Activated CD4-positive, alpha-beta T cell treated with anti-CD3 and anti-CD28 coated beads for 36 hours (primary cell): ENCODE results near the gene PVRIG. TPM values are rescaled to one million over a fixed set of nuclear protein-coding genes. Genes with fewer than 3 reads are reported as not detected.
"Not testable (repeated sequence)": the region's sequence is repeated elsewhere in the genome, so short reads cannot be mapped to it uniquely, and the experiment has no call there.

Experiments
- ATAC-seq: fragments of 200-7000 bp; cut with Tn5 transposase; one replicate; pipeline ENCODE4 v1.10.0; 2021; ENCODE audit warnings: mild to moderate bottlenecking, moderate library complexity
- CTCF ChIA-PET: fragments of 350-600 bp; sonication (Branson Sonifier 250); formaldehyde crosslinking; loops from one replicate; lab custom pipeline; 2021; ENCODE audit warnings: antibody characterized with exemption; lab: Charles Lee
- POLR2A ChIA-PET: fragments of 350-600 bp; sonication (Branson Sonifier 250); formaldehyde crosslinking; loops from one replicate; lab custom pipeline; 2021; ENCODE audit warnings: antibody characterized with exemption, inconsistent platforms; lab: Charles Lee
- DNase-seq: peaks from one replicate; pipeline ENCODE4 v3.0.0-alpha.2; 2020
- H3K27ac Mint-ChIP-seq: one replicate; pipeline ENCODE4 v1.8.0; 2021; ENCODE audit warnings: mixed read lengths
- H3K27me3 Mint-ChIP-seq: one replicate; pipeline ENCODE4 v1.8.0; 2021; ENCODE audit warnings: mixed read lengths
- H3K36me3 Mint-ChIP-seq: one replicate; pipeline ENCODE4 v1.8.0; 2021; ENCODE audit warnings: low read depth, mixed read lengths
- H3K4me1 Mint-ChIP-seq: one replicate; pipeline ENCODE4 v1.8.0; 2021; ENCODE audit warnings: mixed read lengths
- H3K4me3 Mint-ChIP-seq: one replicate; pipeline ENCODE4 v1.8.0; 2021; ENCODE audit warnings: mild to moderate bottlenecking, moderate library complexity, mixed read lengths
- H3K9me3 Mint-ChIP-seq: one replicate; pipeline ENCODE4 v1.8.0; 2021; ENCODE audit warnings: low read depth, mixed read lengths
- intact Hi-C, 2 experiments: fragments of 100-400 bp; cut with DNase I in 1 of 2; cut with micrococcal nuclease in 1 of 2; formaldehyde crosslinking; loops; one replicate each; pipeline versions ENCODE4 v1.14.2 to v1.15.1; 2022 to 2024; cut with DNase I, micrococcal nuclease
- total RNA-seq, 2 experiments: library from RNA; stranded (reverse); gene quantifications; one replicate each; pipeline ENCODE4 v1.2.3, GENCODE V29; 2021

PVRIG gene
- total RNA-seq, 2 experiments from 2014 or later = 26.9 to 27.7 TPM

DNA sequence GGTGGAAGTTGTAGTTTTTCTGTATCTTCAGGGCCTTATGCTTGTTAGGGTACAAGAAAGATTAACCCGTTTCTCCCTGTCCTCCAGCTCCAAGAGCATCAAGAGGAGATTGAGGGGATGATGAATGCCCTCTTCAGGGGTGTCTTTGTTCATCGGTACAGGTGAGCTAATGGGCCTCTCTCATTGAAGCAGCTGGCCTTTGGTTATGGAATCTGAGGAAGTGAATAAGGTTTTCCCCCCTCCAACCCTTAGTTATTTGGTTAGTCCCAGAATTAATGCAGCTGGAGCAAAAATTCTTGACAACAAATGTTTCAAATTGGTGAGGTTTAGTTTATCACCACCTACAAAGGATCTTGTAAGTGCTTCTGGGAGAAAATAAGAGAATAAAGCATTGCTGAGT, 24.5 kb upstream of the PVRIG start:
- ChIA-PET CTCF (interaction anchor here (0.7 to 1.3 kb wide), 3 partner anchors 9 to 66 kb away, joined by 3 to 16 read pairs (median 3); no protein-coding TSS in a partner anchor), POLR2A (no interaction called here)
- ATAC-seq (no peak), DNase-seq (no peak)
- peaks cover 42% of the 10 kb centered on the region for H3K4me1 Mint-ChIP-seq
- peak overlapping the region; percentile 4 for H3K27ac Mint-ChIP-seq
- H3K36me3 Mint-ChIP-seq = peaks cover 2% of the 10 kb centered on the region
- intact Hi-C loops = no loop called here
- H3K4me3 Mint-ChIP-seq = no peak overlapping the region
- H3K9me3 Mint-ChIP-seq = no peaks in the 10 kb centered on the region
- H3K27me3 Mint-ChIP-seq = no peaks in the 10 kb centered on the region

DNA sequence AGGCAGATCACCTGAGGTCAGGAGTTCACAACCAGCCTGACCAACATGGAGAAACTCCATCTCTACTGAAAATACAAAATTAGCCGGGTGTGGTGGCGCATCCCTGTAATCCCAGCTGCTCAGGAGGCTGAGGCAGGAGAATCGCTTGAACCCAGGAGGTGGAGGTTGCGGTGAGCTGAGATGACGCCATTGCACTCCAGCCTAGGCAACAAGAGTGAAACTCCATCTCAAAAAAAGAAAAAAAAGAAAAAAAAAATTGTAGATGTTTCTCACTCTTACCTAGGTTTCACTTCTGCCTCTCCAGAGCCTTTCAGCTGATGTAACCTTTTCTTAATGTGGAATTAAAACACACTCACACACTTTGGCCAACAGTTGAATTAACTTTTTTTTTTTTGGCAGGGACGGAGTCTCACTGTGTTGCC, 23.8 kb upstream of the PVRIG start:
- Mint-ChIP-seq H3K4me1 (peaks cover 39% of the 10 kb centered on the region), H3K27ac (peak overlapping the region; percentile 4)
- H3K36me3 Mint-ChIP-seq, H3K9me3 Mint-ChIP-seq, H3K4me3 Mint-ChIP-seq, H3K27me3 Mint-ChIP-seq, POLR2A ChIA-PET, intact Hi-C loops, DNase-seq: not testable (repeated sequence)
- peak; percentile 21 for ATAC-seq
- CTCF ChIA-PET = interaction anchor here (0.9 to 1.3 kb wide), 3 partner anchors 13 to 65 kb away, joined by 3 to 16 read pairs (median 3); no protein-coding TSS in a partner anchor

DNA sequence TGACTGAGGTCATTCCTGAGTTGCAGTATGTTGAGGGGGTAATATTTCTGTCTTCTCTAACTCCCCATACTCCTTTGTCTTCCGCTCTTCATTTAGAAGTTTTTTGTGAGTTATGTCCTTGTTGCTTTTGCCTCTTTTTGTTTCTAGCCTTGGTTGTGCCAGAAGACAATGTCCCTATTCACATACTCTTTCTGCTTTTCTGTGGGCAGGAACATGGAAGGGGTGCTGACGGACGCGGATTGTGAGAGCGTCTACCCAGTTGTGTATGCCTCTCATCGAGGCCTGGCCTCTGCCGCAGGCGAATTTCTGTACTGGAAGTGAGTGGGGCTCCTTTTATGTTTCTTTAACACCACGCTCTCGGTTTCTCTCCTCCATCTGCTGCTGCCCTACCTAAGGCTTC, 21.5 kb upstream of the PVRIG start:
- POLR2A ChIA-PET = no interaction called here

DNA sequence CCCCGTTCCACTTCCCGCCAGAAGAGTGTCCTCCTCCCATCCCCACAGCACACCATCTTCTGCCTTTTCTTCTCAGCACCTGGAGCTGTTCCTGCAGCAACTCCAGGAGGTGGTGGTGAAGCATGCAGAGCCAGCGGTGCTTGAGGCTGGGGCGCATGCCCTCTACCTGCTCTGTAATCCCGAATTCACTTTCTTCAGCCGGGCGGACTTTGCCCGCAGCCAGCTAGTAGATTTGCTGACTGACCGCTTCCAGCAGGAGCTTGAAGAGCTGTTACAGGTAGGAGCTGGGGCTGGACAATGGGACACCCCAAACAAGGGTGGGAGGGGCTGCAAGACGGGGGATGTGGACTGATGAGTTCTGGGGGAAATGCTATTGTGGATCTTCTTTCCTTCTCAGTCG, 19.1 kb upstream of the PVRIG start:
- Mint-ChIP-seq H3K27ac (no peak overlapping the region), H3K9me3 (no peaks in the 10 kb centered on the region), H3K4me3 (no peak overlapping the region), H3K27me3 (no peaks in the 10 kb centered on the region), H3K36me3 (no peaks in the 10 kb centered on the region), H3K4me1 (peaks cover 10% of the 10 kb centered on the region)
- ChIA-PET CTCF (interaction anchor here (0.7 to 1.6 kb wide), 2 partner anchors 10 to 11 kb away, joined by 3 to 7 read pairs; no protein-coding TSS in a partner anchor), POLR2A (no interaction called here)
- ATAC-seq (no peak), DNase-seq (no peak)
- intact Hi-C loops = no loop called here

More for the DNA sequence above, 21.5 kb upstream of the PVRIG start:
- Mint-ChIP-seq H3K4me3 (no peak overlapping the region), H3K9me3 (no peaks in the 10 kb centered on the region), H3K27ac (no peak overlapping the region), H3K4me1 (peaks cover 20% of the 10 kb centered on the region), H3K36me3 (peaks cover 2% of the 10 kb centered on the region), H3K27me3 (no peaks in the 10 kb centered on the region)
- no peak for ATAC-seq
- intact Hi-C loops = no loop called here
- DNase-seq = no peak
- CTCF ChIA-PET = interaction anchor here (1.1 to 1.7 kb wide), 3 partner anchors 8 to 31 kb away, joined by 3 to 6 read pairs (median 3); no protein-coding TSS in a partner anchor

DNA sequence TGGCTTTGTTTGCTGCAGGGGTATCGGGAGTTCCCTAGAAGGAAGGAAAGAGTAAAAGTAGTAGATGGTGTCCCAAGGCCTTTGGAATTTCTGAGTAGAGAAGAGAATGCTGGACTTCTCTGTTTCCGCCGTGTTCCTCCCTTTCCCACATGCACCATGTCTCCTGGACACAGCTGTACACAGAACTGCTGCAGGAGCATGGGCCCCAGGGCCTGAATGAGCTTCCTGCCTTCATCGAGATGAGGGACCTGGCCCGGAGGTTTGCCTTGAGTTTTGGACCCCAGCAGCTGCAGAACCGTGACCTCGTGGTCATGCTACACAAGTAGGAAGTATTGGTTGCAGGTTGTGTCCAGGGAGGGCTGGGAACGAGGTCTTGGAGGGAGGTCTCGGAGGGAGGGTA, 15.3 kb upstream of the PVRIG start:
- Mint-ChIP-seq H3K36me3 (no peaks in the 10 kb centered on the region), H3K27me3 (no peaks in the 10 kb centered on the region), H3K4me1 (peaks cover 22% of the 10 kb centered on the region), H3K27ac (no peak overlapping the region), H3K9me3 (no peaks in the 10 kb centered on the region), H3K4me3 (no peak overlapping the region)
- no peak for DNase-seq
- intact Hi-C loops = no loop called here
- POLR2A ChIA-PET = no interaction called here
- ATAC-seq = no peak
- CTCF ChIA-PET = interaction anchor here (1.1 kb wide), 1 partner anchor 15 kb away, joined by 5 read pairs; no protein-coding TSS in a partner anchor

DNA sequence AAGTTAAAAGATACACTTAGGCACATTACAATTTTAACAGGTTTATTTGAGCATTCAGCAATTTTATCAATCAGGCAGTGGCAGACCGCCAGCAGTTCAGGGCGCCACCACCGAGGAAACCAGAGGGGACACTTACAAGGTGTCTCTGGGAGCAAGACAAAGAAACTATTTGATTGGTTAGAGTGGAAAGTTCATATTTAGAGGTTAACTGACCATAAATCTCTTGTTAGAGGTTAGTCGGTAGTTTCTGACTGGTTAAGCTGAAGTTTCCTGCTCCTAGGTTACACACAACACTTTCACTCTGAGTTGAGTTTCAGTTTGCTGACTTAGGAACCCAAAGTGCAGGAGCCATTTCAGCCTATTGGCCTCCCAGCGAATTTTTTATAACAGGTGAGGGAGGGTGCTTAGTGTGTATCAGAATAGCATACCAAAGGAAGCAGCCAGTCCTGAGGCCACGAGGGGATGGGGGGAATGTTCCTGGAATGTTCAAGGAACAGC, 10.8 kb upstream of the PVRIG start:
- peaks cover 45% of the 10 kb centered on the region for H3K4me1 Mint-ChIP-seq
- peak overlapping the region; percentile 76 for H3K27ac Mint-ChIP-seq
- CTCF ChIA-PET = interaction anchor here (0.6 to 2.8 kb wide), 8 partner anchors 9 to 76 kb away, joined by 3 to 16 read pairs (median 6); no protein-coding TSS in a partner anchor
- peaks cover 6% of the 10 kb centered on the region for H3K36me3 Mint-ChIP-seq
- H3K4me3 Mint-ChIP-seq = peak overlapping the region; percentile 57
- no peaks in the 10 kb centered on the region for H3K27me3 Mint-ChIP-seq
- intact Hi-C loops = loop anchor here (1.0 to 2.0 kb wide), 4 partner anchors 8 to 187 kb away; no protein-coding TSS in a partner anchor
- POLR2A ChIA-PET = no interaction called here
- no peaks in the 10 kb centered on the region for H3K9me3 Mint-ChIP-seq
- ATAC-seq (peak; percentile 91), DNase-seq (peak; percentile 78)

DNA sequence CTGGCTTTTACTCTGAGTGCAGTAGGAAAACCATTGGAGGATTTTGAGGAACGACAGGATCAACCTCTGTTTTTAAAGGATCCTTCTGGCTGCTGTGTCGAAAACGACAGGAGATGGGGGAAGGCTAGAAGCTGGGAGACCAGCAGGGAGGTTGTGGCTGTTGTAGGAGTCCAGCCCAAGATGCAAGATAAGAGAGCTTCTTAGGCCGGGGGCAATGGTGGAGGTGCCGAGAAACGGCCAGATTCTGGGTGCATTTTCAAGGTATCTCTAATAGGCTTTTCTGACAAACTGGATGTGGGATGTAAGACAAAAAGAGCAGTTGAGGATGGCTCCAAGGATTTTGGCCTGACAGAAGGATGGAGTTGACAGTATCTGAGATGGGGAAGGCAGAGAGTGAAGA, 10.3 kb upstream of the PVRIG start:
- DNase-seq (no peak), ATAC-seq (no peak)
- peaks cover 6% of the 10 kb centered on the region for H3K36me3 Mint-ChIP-seq
- ChIA-PET CTCF (interaction anchor here (0.6 to 2.8 kb wide), 9 partner anchors 8 to 77 kb away, joined by 3 to 16 read pairs (median 3); partner anchors contain the start of gene LAMTOR4), POLR2A (no interaction called here)
- intact Hi-C loops = loop anchor here (1.0 to 2.0 kb wide), 4 partner anchors 8 to 187 kb away; no protein-coding TSS in a partner anchor
- peaks cover 50% of the 10 kb centered on the region for H3K4me1 Mint-ChIP-seq
- H3K27ac Mint-ChIP-seq = peak overlapping the region; percentile 59
- no peaks in the 10 kb centered on the region for H3K9me3 Mint-ChIP-seq
- peak overlapping the region; percentile 57 for H3K4me3 Mint-ChIP-seq
- H3K27me3 Mint-ChIP-seq = no peaks in the 10 kb centered on the region

DNA sequence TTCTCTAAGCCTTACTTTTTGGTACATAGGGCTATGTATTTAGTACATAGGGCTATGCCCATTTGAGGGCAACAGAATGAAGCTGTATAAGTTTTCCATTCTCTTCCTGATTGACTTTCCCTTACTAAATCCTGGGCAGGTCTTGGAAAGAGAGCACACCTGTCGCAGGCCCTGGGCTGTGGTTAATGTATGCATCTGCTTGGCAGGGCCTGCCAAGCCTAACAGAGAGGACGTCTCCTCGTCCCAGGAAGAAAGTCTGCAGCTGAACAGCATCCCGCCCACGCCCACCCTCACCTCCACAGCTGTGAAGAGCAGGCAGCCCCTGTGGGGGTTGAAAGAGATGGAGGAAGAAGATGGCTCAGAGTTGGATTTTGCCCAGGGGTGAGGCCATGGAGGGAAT, 8.9 kb upstream of the PVRIG start:
- CTCF ChIA-PET = interaction anchor here (0.6 to 2.8 kb wide), 6 partner anchors 10 to 80 kb away, joined by 3 to 15 read pairs (median 3); no protein-coding TSS in a partner anchor
- H3K27ac Mint-ChIP-seq = peak overlapping the region; percentile 97

DNA sequence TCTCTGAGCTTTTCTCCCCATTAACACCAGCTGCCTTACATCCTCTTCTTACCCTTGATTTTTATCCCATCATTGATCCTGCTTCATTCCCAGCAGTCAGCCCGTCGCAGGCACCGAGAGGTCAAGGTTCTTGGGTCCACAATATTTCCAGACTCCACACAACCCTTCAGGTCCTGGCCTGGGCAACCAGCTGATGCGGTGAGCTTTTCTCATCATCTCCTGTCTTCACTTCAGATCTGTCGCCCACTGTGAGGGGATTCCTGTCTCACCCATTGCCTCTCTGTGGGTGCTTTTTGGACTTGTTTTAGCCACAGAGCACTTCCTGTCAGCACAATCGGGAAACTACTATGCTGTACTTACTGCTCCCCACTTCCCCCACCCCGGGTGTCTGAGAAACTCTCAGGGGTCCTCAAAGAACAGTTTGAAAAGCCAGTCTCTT, 8.4 kb upstream of the PVRIG start:
- ATAC-seq (peak; percentile 50), DNase-seq (peak; percentile 65)
- Mint-ChIP-seq H3K27me3 (no peaks in the 10 kb centered on the region), H3K9me3 (no peaks in the 10 kb centered on the region), H3K4me3 (peak overlapping the region; percentile 54), H3K27ac (peak overlapping the region; percentile 97), H3K4me1 (peaks cover 63% of the 10 kb centered on the region), H3K36me3 (peaks cover 8% of the 10 kb centered on the region)
- CTCF ChIA-PET = interaction anchor here (0.6 to 2.8 kb wide), 4 partner anchors 9 to 80 kb away, joined by 3 to 15 read pairs (median 4); no protein-coding TSS in a partner anchor
- intact Hi-C loops = no loop called here
- POLR2A ChIA-PET = interaction anchor here (0.7 kb wide), 1 partner anchor 70 kb away, joined by 3 read pairs; no protein-coding TSS in a partner anchor

More for the DNA sequence above, 8.9 kb upstream of the PVRIG start:
- ATAC-seq = no peak
- Mint-ChIP-seq H3K4me1 (peaks cover 61% of the 10 kb centered on the region), H3K9me3 (no peaks in the 10 kb centered on the region), H3K36me3 (peaks cover 8% of the 10 kb centered on the region), H3K4me3 (peak overlapping the region; percentile 54), H3K27me3 (no peaks in the 10 kb centered on the region)
- intact Hi-C loops = no loop called here
- DNase-seq = peak; percentile 48
- POLR2A ChIA-PET = interaction anchor here (0.7 kb wide), 1 partner anchor 70 kb away, joined by 3 read pairs; no protein-coding TSS in a partner anchor

DNA sequence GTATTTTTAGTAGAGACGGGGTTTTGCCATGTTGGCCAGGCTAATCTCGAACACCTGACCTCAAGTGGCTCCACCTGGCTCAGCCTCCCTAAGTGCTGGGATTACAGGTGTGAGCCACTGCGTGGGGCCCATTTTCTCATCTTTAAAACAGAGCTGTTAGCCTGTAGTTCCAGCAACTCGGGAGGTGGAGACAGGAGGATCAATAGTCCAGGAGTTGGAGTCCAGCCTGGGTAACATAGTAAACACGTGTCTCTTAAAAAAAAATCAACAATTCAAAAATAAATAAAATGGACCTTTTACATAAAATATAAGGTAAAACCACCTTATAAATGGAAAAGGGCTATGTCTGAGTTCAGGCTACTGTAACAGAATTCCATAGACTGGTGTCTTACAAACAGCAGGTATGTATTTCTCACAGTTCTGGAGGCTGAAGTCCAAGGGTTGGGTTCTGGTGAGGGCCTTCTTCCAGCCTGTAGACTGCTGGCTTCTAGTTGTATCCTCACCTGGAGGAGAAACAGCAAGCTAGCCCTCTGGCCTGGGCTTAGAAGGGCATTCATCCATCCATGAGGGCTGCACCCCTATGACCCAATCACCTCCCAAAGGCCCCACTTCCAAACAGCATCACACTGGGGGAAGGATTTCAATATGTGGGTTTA, 7.0 kb upstream of the PVRIG start:
- POLR2A ChIA-PET = no interaction called here
- H3K36me3 Mint-ChIP-seq = peaks cover 8% of the 10 kb centered on the region

DNA sequence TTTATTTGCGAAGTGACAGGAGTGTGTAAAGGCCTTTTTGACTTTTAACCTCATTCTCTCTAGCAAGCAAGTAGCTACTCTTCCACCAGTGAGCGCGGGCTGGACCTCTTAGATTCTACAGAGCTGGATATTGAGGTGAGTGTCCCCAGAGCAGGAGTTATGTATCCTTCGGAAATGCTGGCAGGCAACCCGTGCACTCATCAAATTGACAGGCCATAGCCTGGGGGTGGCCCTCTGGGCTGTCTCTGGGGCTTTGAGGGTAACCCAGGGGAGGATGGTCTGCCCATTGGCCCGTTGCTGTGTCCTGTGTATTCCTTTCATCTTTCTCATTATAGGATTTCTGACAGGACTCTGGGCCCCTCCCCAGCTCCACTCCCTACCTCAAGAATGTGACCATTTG, 6.1 kb upstream of the PVRIG start:
- H3K4me3 Mint-ChIP-seq = no peak overlapping the region
- intact Hi-C loops = no loop called here

More for the DNA sequence above, 7.0 kb upstream of the PVRIG start:
- peaks cover 73% of the 10 kb centered on the region for H3K4me1 Mint-ChIP-seq
- intact Hi-C loops = no loop called here
- ATAC-seq (no peak), DNase-seq (no peak)
- peak overlapping the region; percentile 14 for H3K27ac Mint-ChIP-seq
- CTCF ChIA-PET = interaction anchor here (0.5 to 0.6 kb wide), 2 partner anchors 24 to 84 kb away, joined by 3 to 4 read pairs; no protein-coding TSS in a partner anchor
- H3K27me3 Mint-ChIP-seq = no peaks in the 10 kb centered on the region
- no peaks in the 10 kb centered on the region for H3K9me3 Mint-ChIP-seq
- H3K4me3 Mint-ChIP-seq = no peak overlapping the region

More for the DNA sequence above, 6.1 kb upstream of the PVRIG start:
- peaks cover 69% of the 10 kb centered on the region for H3K4me1 Mint-ChIP-seq
- ATAC-seq (no peak), DNase-seq (no peak)
- no peaks in the 10 kb centered on the region for H3K27me3 Mint-ChIP-seq
- H3K36me3 Mint-ChIP-seq = peaks cover 8% of the 10 kb centered on the region
- ChIA-PET POLR2A (no interaction called here), CTCF (no interaction called here)
- H3K27ac Mint-ChIP-seq = peak overlapping the region; percentile 14
- H3K9me3 Mint-ChIP-seq = no peaks in the 10 kb centered on the region
